Measurements from ENCODE around the gene GRID2. TPM values are rescaled to one million over a fixed set of nuclear protein-coding genes. Genes with fewer than 3 reads are reported as not detected.

The GRID2 gene
- total RNA-seq, 1 donor from 2014 or later = 1.3 TPM

GRCh38 chr4:92825791-92826190 lies 522.0 kb downstream of the GRID2 start:
- DNase-seq (ENCODE audit: low read depth, low spot score) = no peak
- TF ChIP-seq CTCF (conservative IDR thresholded peaks at IDR 0.05) = no peak
- Mint-ChIP-seq H3K9me3 (no peaks in the 10 kb centered on the region), H3K4me1 (no peaks in the 10 kb centered on the region), H3K4me3 (no peak overlapping the region), H3K36me3 (ENCODE audit: low read depth) (no peaks in the 10 kb centered on the region), H3K27ac (ENCODE audit: unreplicated experiment) (no peak overlapping the region), H3K27me3 (ENCODE audit: low read depth) (no peaks in the 10 kb centered on the region)

- Mint-ChIP-seq H3K4me3 (no peak overlapping the region), H3K4me1 (no peaks in the 10 kb centered on the region), H3K36me3 (ENCODE audit: low read depth) (no peaks in the 10 kb centered on the region), H3K27me3 (ENCODE audit: low read depth) (no peaks in the 10 kb centered on the region), H3K9me3 (no peaks in the 10 kb centered on the region), H3K27ac (ENCODE audit: unreplicated experiment) (no peak overlapping the region)
- no peak for TF ChIP-seq CTCF (conservative IDR thresholded peaks at IDR 0.05)
- DNase-seq (ENCODE audit: low read depth, low spot score) = no peak
Measured at GRCh38 chr4:92830771-92831170, 527.0 kb downstream of the GRID2 start.

GRCh38 chr4:92840880-92841279 lies 537.1 kb downstream of the GRID2 start:
- Mint-ChIP-seq H3K4me1 (no peaks in the 10 kb centered on the region), H3K27ac (ENCODE audit: unreplicated experiment) (no peak overlapping the region), H3K4me3 (no peak overlapping the region), H3K36me3 (ENCODE audit: low read depth) (no peaks in the 10 kb centered on the region), H3K9me3 (no peaks in the 10 kb centered on the region), H3K27me3 (ENCODE audit: low read depth) (no peaks in the 10 kb centered on the region)
- no peak for TF ChIP-seq CTCF (conservative IDR thresholded peaks at IDR 0.05)
- no peak for DNase-seq (ENCODE audit: low read depth, low spot score)

GRCh38 chr4:92843784-92844183 lies 540.0 kb downstream of the GRID2 start:
- no peaks in the 10 kb centered on the region for H3K36me3 Mint-ChIP-seq (ENCODE audit: low read depth)

GRCh38 chr4:92847026-92847425 lies 543.3 kb downstream of the GRID2 start:
- Mint-ChIP-seq H3K36me3 (ENCODE audit: low read depth) (no peaks in the 10 kb centered on the region), H3K4me1 (no peaks in the 10 kb centered on the region), H3K4me3 (no peak overlapping the region), H3K27me3 (ENCODE audit: low read depth) (no peaks in the 10 kb centered on the region), H3K27ac (ENCODE audit: unreplicated experiment) (no peak overlapping the region), H3K9me3 (peaks cover 2% of the 10 kb centered on the region)
- TF ChIP-seq CTCF (conservative IDR thresholded peaks at IDR 0.05) = no peak
- DNase-seq (ENCODE audit: low read depth, low spot score) = no peak

More at GRCh38 chr4:92843784-92844183, 540.0 kb downstream of the GRID2 start:
- DNase-seq (ENCODE audit: low read depth, low spot score) = no peak
- no peak overlapping the region for H3K27ac Mint-ChIP-seq (ENCODE audit: unreplicated experiment)
- TF ChIP-seq CTCF (conservative IDR thresholded peaks at IDR 0.05) = no peak
- no peaks in the 10 kb centered on the region for H3K27me3 Mint-ChIP-seq (ENCODE audit: low read depth)
- no peaks in the 10 kb centered on the region for H3K4me1 Mint-ChIP-seq
- no peak overlapping the region for H3K4me3 Mint-ChIP-seq
- H3K9me3 Mint-ChIP-seq = peaks cover 2% of the 10 kb centered on the region

GRCh38 chr4:92862509-92862908 lies 558.7 kb downstream of the GRID2 start:
- H3K27ac Mint-ChIP-seq (ENCODE audit: unreplicated experiment) = no peak overlapping the region
- H3K27me3 Mint-ChIP-seq (ENCODE audit: low read depth) = no peaks in the 10 kb centered on the region
- no peaks in the 10 kb centered on the region for H3K36me3 Mint-ChIP-seq (ENCODE audit: low read depth)
- no peak for TF ChIP-seq CTCF (conservative IDR thresholded peaks at IDR 0.05)
- DNase-seq (ENCODE audit: low read depth, low spot score) = no peak
- no peak overlapping the region for H3K4me3 Mint-ChIP-seq
- no peaks in the 10 kb centered on the region for H3K9me3 Mint-ChIP-seq
- H3K4me1 Mint-ChIP-seq = no peaks in the 10 kb centered on the region

Measured in neural crest cell (in vitro differentiated cells).